ENCODE results near the gene HDHD3.
"Not testable (repeated sequence)": the region's sequence is repeated elsewhere in the genome, so short reads cannot be mapped to it uniquely, and the experiment has no call there.

Gene HDHD3

GRCh38 chr9:113389451-113389850 is 12.7 kb upstream of the HDHD3 start:
- DNase-seq, result no peak

DNA sequence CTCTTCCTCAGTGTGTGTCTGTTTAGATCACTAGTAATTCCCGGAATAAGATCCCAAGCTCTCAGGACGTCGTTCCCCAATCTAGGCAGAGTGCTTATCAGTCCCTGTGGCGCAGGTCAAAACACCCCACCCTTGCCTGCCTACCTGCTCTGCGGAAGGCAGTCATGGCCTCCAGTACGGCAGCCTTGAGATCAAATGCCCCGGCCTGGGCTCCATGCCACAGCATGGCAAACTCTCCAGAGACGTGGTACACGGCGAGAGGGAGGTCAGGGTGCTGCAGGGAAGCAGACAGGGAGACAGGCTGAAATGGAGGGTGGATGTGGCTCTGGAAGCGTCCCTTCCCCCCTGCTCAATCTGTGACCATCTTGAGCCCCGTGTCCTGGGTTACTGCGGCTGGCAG is 12.0 kb upstream of the HDHD3 start:
- no peak for DNase-seq

GRCh38 chr9:113387560-113388230 is 10.9 kb upstream of the HDHD3 start:
- no peak for DNase-seq

DNA sequence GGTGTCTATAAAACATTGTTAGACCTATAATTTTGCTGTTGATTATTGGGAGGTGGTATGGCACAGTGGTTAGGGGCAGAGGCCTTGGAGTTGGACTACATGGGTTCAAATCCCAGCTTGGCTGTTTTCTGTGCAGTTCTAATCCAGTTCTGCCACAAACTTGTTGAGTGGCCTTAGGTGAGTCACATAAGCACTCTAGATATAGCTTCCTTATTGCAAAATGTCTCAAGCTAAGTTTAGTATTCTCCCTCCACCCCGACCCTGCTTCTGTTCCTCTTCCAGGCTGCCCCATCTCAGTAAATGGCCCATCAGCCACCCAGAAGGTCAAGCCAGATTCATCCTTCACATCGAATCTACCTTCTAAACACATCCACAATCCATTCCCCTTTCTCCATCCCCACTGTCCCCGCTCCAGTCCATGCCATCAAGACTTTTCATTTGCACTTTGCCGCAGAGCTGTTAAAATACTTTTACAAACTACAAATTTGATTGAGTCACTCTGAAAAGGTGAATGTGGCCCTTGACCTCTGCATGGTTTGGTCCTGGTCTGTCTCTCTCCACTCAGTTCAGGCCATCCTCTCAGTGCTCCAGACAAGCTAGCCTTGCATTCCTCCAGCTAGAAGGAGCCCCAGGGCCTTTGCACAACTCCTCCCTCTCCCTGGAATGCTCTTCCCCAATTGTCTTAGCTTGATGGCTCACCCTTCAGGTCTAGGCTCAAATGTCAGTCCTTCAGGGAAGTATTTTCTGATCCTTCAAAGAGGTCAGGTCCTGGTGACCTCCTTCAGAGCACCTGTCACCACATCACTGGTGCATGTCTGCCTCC is 10.0 kb upstream of the HDHD3 start:
- no peak for DNase-seq

- no peak for DNase-seq
Observed at GRCh38 chr9:113381909-113382411, 5.2 kb upstream of the HDHD3 start.

- not testable (repeated sequence) for DNase-seq
Observed at GRCh38 chr9:113381441-113381840, 4.7 kb upstream of the HDHD3 start.

DNA sequence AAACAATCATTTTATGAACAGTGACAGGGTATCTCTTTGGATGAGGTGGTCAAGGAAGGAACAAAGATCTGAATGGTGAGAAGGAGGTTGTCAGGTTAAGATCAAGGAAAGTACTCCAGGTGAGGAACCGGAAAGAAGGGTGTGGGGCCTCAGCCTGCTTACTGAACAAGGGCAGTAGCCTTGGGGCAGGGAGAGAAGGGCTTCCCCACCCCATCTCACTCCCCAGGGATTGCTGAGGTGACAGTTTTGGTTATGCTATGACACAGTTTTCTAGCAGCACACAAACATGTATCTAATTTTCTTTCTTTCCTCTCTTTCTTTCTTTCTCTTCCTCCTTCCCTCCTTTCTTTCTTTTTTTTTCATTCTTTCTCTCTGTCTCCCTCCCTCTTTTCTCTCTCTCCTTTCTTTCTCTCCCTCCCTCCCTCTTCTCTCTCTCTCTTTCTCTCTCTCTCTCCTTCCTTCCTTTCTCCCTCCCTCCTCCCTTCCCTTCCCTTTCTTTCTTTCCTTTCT is 4.1 kb upstream of the HDHD3 start:
- DNase-seq, result no peak

DNA sequence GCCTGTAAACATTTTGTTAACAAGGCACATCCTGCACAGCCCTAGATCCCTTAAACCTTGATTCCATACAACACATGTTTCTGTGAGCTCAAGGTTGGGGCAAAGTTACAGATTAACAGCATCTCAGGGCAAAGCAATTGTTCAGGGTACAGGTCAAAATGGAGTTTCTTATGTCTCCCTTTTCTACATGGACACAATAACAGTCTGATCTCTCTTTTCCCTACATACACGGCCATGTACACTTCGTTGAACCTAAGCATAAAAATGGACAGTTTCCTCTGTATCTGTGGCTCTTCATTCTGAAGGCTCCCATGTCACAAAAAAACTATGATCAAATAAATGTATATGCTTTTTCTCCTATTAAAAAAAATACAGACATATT is 3.0 kb upstream of the HDHD3 start:
- not testable (repeated sequence) for DNase-seq

DNA sequence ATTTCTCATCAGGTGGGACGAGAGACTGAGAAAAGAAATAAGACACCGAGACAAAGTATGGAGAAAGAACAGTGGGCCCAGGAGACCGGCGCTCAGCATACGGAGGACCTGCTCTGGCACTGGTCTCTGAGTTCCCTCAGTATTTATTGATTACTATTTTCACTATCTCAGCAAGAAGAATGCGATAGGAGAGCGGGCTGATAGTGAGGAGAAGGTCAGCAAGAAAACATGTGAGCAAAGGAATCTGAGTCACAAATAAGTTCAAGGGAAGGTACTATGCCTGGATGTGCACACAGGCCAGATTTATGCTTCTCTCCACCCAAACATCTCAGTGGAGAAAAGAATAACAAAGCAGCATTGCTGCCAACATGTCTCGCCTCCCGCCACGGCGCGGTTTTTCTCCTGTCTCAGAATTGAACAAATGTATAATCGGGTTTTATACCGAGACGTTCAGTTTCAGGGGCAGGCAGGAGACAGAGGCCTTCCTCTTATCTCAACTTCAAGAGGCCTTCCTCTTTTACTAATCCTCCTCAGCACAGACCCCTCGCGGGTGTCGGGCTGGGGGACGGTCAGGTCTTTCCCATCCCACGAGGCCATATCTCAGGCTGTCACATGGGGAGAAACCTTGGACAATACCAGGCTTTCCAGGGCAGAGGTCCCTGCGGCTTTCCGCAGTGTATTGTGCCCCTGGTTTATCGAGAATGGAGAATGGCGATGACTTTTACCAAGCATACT is 2.5 kb upstream of the HDHD3 start:
- DNase-seq, result not testable (repeated sequence)

GRCh38 chr9:113375057-113376023 is 1.4 kb downstream of the HDHD3 start:
- no peak for DNase-seq

DNA sequence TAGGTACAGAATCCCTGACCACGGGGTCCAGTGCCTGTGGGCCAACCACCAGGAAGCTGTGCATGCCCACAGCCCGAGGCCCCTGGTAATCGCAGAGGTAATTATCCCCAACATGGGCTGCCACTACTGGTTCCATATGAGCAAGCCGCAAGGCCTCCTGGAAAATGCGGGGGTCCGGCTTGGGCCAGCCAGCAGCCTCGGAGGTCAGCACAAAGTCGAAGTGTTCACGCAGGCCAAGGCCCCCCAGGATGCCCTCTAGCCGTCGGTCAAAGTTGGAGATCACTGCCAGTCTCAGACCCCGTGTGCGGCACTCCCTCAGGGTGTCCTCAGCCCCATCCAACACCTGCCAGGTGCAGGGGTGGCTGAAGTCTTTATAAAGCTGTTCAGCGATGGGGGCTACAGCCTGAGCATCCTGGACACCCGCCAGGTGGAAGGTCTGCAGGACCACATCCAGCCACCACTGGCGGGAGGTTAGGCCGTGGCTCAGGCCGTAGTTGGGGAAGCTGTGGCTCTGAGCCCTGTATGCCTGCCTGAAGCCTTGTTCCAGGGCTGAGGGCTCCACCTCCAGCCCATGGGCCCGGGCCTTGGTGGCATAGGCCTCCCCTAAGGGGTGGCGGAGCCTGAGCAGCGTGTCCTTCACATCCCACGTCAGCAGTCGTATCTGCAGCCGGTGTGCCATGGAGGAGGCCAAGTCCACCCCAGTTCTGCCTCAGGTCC is 3.0 kb downstream of the HDHD3 start:
- no peak for DNase-seq

DNA sequence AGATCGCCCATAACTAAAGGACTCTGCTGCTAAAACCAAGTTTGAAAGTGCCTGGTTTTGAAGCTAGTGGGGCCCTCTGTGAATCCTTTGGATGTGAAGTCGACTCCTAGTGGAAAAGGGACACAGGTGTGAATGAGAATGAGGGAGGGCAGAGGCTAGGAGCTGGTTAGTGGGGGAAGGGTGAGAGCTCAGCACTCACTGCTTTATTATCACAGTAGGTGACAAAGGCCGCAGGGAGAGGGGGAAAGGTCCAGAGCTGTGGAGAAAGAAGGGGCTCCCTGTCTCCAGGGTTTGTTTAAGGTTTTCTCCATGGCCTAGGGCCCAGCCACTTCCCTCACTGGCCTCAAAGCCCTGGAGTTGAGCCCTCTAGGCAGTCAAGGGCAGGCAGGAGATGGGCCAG is 3.5 kb downstream of the HDHD3 start:
- DNase-seq, result no peak

GRCh38 chr9:113372059-113372458 is 4.7 kb downstream of the HDHD3 start:
- no peak for DNase-seq

DNA sequence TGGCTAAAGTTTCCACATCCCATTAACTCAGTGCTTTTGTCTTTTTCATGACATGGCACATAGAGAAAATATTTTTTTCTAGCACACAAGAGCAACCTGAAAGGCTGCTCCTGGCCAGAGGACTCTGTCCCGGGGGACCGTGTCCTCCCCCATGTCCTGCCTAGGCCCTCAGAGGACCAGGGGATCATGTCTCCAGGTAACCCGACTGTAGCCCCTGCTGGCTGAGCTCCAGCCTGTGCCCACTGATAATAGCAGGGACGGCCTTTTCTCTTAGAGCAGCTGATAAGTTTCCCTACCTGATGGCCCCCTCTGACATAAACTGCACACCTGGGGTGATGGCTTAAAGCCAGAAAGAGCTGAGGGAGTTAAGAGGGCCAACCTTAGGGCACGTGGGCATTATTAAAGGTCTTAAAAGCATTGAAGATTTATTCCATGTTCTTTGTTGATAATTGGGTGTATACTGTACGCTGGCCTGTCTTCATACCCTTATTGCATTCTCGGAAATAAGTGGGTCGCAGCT is 5.9 kb downstream of the HDHD3 start:
- DNase-seq, result no peak

GRCh38 chr9:113369855-113370140 is 7.0 kb downstream of the HDHD3 start:
- no peak for DNase-seq

GRCh38 chr9:113368982-113369854 is 7.6 kb downstream of the HDHD3 start:
- no peak for DNase-seq

DNA sequence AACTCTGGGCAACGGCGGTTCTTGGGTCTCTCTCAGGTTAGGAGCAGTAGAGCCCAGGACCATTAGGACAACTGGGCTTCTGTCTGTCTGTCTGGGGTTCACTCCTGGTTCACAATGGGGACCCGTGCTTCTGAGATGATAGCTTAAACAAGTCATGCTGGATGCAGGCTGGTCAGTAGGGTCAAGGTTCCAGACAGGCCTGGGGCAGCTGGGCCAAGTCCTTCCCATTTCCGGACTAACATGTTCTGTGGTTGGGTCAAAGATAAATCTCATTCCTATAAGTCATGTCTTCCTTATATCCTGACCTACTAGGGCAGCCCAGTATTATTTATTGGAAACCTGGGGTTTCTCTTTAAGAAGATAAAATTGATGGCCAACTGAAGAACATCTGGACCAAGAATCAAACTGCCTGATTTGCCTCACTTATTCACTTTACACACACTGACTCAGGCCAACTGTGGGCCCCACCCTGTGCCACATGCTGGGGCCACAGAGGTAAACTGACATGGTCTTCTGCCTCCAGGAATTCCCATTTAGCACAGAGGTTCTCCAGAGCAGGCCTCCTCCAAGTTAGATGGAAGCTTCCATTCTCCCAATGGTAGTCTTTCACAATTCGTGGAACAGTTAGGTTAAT is 8.3 kb downstream of the HDHD3 start:
- no peak for DNase-seq

- not testable (repeated sequence) for DNase-seq
Observed at GRCh38 chr9:113365652-113366051, 11.1 kb downstream of the HDHD3 start.

GRCh38 chr9:113364951-113365350 is 11.8 kb downstream of the HDHD3 start:
- no peak for DNase-seq

- no peak for DNase-seq
Observed at GRCh38 chr9:113363336-113363735, 13.4 kb downstream of the HDHD3 start.

All from NCI-H446 (cell line).